K562 (cell line): ENCODE results near the gene MAP3K4. TPM values are rescaled to one million over a fixed set of nuclear protein-coding genes. Genes with fewer than 3 reads are reported as not detected.

ENCODE experiments used
- ATAC-seq: fragments of 200-7000 bp; cut with Tn5 transposase; 3 replicates; pipeline ENCODE4 v1.9.1; 2020; ENCODE audit warnings: moderate library complexity
- BruUV-seq: library from RNA; stranded (reverse); fragments of 400-500 nt; replicated peaks from 2 replicates; lab custom pipeline; 2021; lab: Mats Ljungman, UMichigan
- CTCF ChIA-PET: fragments of 300-600 bp; formaldehyde crosslinking; extraction: SDS; loops from one replicate; lab custom pipeline; 2021; ENCODE audit warnings: low intra/inter-chr PET ratio; lab: Yijun Ruan, JAX
- POLR2A ChIA-PET: fragments of 300-600, 350-650 bp; sonication (Branson Sonifier 250); formaldehyde crosslinking; extraction: SDS; loops from one replicate; lab custom pipeline; 2021; ENCODE audit warnings: antibody characterized with exemption, inconsistent platforms; lab: Yijun Ruan, JAX
- DNase-seq, 4 experiments: peaks; one replicate each; pipeline versions ENCODE4 v3.0.0 to v3.0.0-alpha.2; 2011 to 2018; ENCODE audit warnings: low spot score in 3 of 4, mixed read lengths in 3 of 4; ENCODE audit errors: extremely low read depth in 1 of 4
- FAIRE-seq: peaks from 2 replicates; lab custom pipeline; 2011; peaks lifted over from hg19 to GRCh38; lab: Jason Lieb, UNC
- H2AFZ ChIP-seq: 2 replicates; pipeline ENCODE4 v1.6.0; 2011; ENCODE audit warnings: low read depth, low read length, control low read depth, inconsistent platforms
- H3K27ac ChIP-seq: fragments of 200-600 bp; 3 replicates; pipeline ENCODE4 v1.8.0; 2011; ENCODE audit warnings: low read depth, mild to moderate bottlenecking, control low read depth, inconsistent platforms, low read length, moderate library complexity, mixed read lengths; ENCODE audit errors: extremely low read depth
- H3K27me3 ChIP-seq, 2 experiments: fragments of 300-600 bp in 1 of 2; 2 replicates in 1 of 2; 3 replicates in 1 of 2; pipeline versions ENCODE4 v1.6.0 to v1.8.0; 2011; ENCODE audit warnings: inconsistent platforms in 2 of 2, low read length in 2 of 2, mild to moderate bottlenecking in 1 of 2, mixed read lengths in 1 of 2, moderate library complexity in 1 of 2; ENCODE audit not compliant: control insufficient read depth in 2 of 2, insufficient read depth in 2 of 2
- H3K36me3 ChIP-seq: fragments of 300-600 bp; 3 replicates; pipeline ENCODE4 v1.8.0; 2011; ENCODE audit warnings: mild to moderate bottlenecking, low read length, inconsistent platforms; ENCODE audit not compliant: control insufficient read depth, insufficient read depth
- H3K4me1 ChIP-seq, 2 experiments: fragments of 200-600 bp in 1 of 2; replicated peaks in 1 of 2; 2 replicates in 1 of 2; 3 replicates in 1 of 2; pipeline versions ENCODE4 v1.5.1 to v1.8.0; 2011; ENCODE audit warnings: inconsistent platforms in 2 of 2, low read length in 2 of 2, mild to moderate bottlenecking in 1 of 2, mixed read lengths in 1 of 2, moderate library complexity in 1 of 2; ENCODE audit not compliant: control insufficient read depth in 2 of 2, insufficient read depth in 2 of 2
- H3K4me2 ChIP-seq: 2 replicates; pipeline ENCODE4 v1.6.1; 2011; ENCODE audit warnings: low read length, control low read depth, inconsistent platforms, mixed read lengths; ENCODE audit not compliant: insufficient read depth
- H3K4me3 ChIP-seq: fragments of 200-600 bp; sonication (generic), shearing (Covaris generic); 2 replicates; pipeline ENCODE4 v1.5.1; 2016; ENCODE audit warnings: control low read depth, inconsistent platforms
- H3K79me2 ChIP-seq: fragments of 200-600 bp; 3 replicates; pipeline ENCODE4 v1.8.0; 2011; ENCODE audit warnings: low read length, inconsistent platforms; ENCODE audit not compliant: control insufficient read depth, insufficient read depth
- H3K9ac ChIP-seq, 2 experiments: 2 replicates each; pipeline versions ENCODE4 v1.6.0 to v1.6.1; 2011; ENCODE audit warnings: low read depth in 2 of 2, low read length in 2 of 2, control low read depth in 1 of 2, inconsistent platforms in 1 of 2, mild to moderate bottlenecking in 1 of 2, mixed read lengths in 1 of 2; ENCODE audit not compliant: insufficient read depth in 1 of 2
- H3K9me1 ChIP-seq: one replicate; pipeline ENCODE4 v1.6.0; 2011; ENCODE audit warnings: inconsistent platforms, mild to moderate bottlenecking, low read length, moderate library complexity; ENCODE audit not compliant: control insufficient read depth, insufficient read depth
- H3K9me3 ChIP-seq: replicated peaks from 2 replicates; pipeline ENCODE4 v1.5.1; 2011; ENCODE audit warnings: low read depth, low read length, inconsistent platforms; ENCODE audit not compliant: control insufficient read depth, insufficient read depth
- H4K20me1 ChIP-seq: replicated peaks from 2 replicates; pipeline ENCODE4 v1.6.1; 2011; ENCODE audit warnings: low read length, inconsistent platforms, mixed read lengths; ENCODE audit not compliant: control insufficient read depth, insufficient read depth
- COPS2 ChIP-seq: fragments of 450-650 bp; conservative IDR thresholded peaks from 2 replicates; pipeline ENCODE4 v1.6.1; 2016; ENCODE audit warnings: mild to moderate bottlenecking, moderate library complexity
- IFI16 ChIP-seq: fragments of 250-450 bp; sonication (Bioruptor Pico); IDR thresholded peaks from 2 replicates; pipeline ENCODE4 v2.1.2; 2022; ENCODE audit warnings: mild to moderate bottlenecking, inconsistent platforms
- RCOR1 ChIP-seq, 2 experiments: IDR thresholded peaks; 2 replicates each; pipeline ENCODE4 v1.6.1; 2012; ENCODE audit warnings: low read depth in 2 of 2, low read length in 2 of 2, borderline replicate concordance in 1 of 2, improper control_type of control experiment in 1 of 2
- SIRT6 ChIP-seq: IDR thresholded peaks from one replicate; pipeline ENCODE4 v1.6.1; 2012; ENCODE audit warnings: low read depth, mild to moderate bottlenecking, control low read depth, inconsistent platforms, low read length, moderate library complexity
- ZNF3 ChIP-seq: fragments of 250-450 bp; sonication (Bioruptor Pico); IDR thresholded peaks from 2 replicates; pipeline ENCODE4 v1.5.0; 2021; ENCODE audit warnings: mild to moderate bottlenecking, moderate library complexity
- ZNF699 ChIP-seq: fragments of 250-450 bp; sonication (Bioruptor Pico); IDR thresholded peaks from 2 replicates; pipeline ENCODE4 v1.8.0; 2021; ENCODE audit warnings: mild to moderate bottlenecking, moderate library complexity; ENCODE audit not compliant: insufficient replicate concordance
- WGBS: fragments of 100-300 bp; shearing (Covaris generic); methylation state at CpG from one replicate; pipeline ENCODE4 v1.1.6; 2016; ENCODE audit warnings: low coverage, mixed read lengths; ENCODE audit not compliant: insufficient coverage; ENCODE audit errors: missing lambda C conversion rate; 5-methylcytosine and 5-hydroxymethylcytosine counted together
- in situ Hi-C: fragments of 300-500 bp; cut with MboI; formaldehyde crosslinking; loops from 4 replicates; pipeline ENCODE4 v1.15.0; 2018; ENCODE audit warnings: inconsistent platforms, mixed read lengths
- intact Hi-C: fragments of 100-400 bp; cut with micrococcal nuclease; formaldehyde crosslinking; loops from 2 replicates; pipeline ENCODE4 v1.14.2; 2022
- polyA plus RNA-seq, 8 experiments: library from polyadenylated mRNA; depleted of rRNA in 4 of 8; stranded (reverse) in 5 of 8; unstranded in 3 of 8; fragments of >200 nt; fragmentation: Nextera tagmentation in 2 of 8; fragmentation: Illumina TruSeq in 1 of 8; extraction: Ambion mirVana in 2 of 8; extraction: Trizol in 1 of 8; gene quantifications; 2 replicates each; pipeline versions ENCODE4 v1.2.1 to v1.2.3, GENCODE V29; 2011 to 2014; ENCODE audit warnings: inconsistent platforms in 1 of 8, missing spikeins in 1 of 8
- total RNA-seq, 7 experiments: library from RNA; depleted of rRNA in 6 of 7; stranded (reverse); fragments of >200 nt in 6 of 7; fragmentation: Illumina TruSeq in 2 of 7; extraction: Trizol in 2 of 7; gene quantifications; 2 replicates each; pipeline versions ENCODE4 v1.2.1 to v1.2.3, GENCODE V29; 2011 to 2021; ENCODE audit warnings: low replicate concordance in 1 of 7

MAP3K4 gene
- total and polyA plus RNA-seq, 9 of the 15 experiments (the other 6 are each of a cell fraction or from before 2014, with no cell fraction given), result 21.0 to 77.2 (median 48.9) TPM

DNA sequence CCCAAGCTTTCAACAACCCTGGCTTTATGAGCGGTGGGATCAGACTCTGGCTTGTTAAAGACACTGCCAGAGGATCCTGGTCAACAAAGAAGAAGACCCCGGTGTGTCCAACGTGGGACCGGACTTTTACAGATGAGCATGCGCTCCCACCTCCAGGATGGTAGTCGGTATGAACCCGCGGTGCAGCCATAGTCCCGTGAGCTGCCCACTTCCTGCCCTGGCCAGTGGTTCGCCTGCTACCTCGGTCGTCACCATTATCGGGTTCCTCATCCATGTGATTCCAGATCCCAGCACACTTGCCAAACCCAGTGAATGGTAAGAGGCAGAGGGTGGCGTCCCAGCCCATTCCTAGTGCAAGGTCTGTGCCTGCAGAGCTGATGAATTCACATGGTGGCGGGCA is 169.6 kb downstream of the MAP3K4 start:
- H3K4me1 ChIP-seq, result no peaks in the 10 kb centered on the region
- WGBS, result 67% methylated on average over 15 of the region's 15 CpGs
- H2AFZ ChIP-seq, result no peak overlapping the region
- peaks cover 3% of the 10 kb centered on the region; the same call in 1 of the 2 replicates for H3K9me3 ChIP-seq
- H3K79me2 ChIP-seq, result no peaks in the 10 kb centered on the region
- DNase-seq, result no peak
- H3K4me2 ChIP-seq, result no peak overlapping the region
- FAIRE-seq, result no peak
- BruUV-seq, result no TSS peak
- no peak overlapping the region for H3K27ac ChIP-seq
- ATAC-seq, result no peak
- CTCF ChIA-PET, result no interaction called here
- H3K27me3 ChIP-seq, result peaks cover 0 to 17% of the 10 kb centered on the region in 2 experiments; a peak in 1 of 5 replicates
- POLR2A ChIA-PET, result interaction anchor here (0.7 to 1.2 kb wide), 3 partner anchors 8 to 195 kb away, joined by 3 to 4 read pairs (median 4); no protein-coding TSS in a partner anchor
- peaks cover 2% of the 10 kb centered on the region; the same call in 2 of the 3 replicates for H3K36me3 ChIP-seq
- H3K9me1 ChIP-seq, result no peaks in the 10 kb centered on the region
- TF ChIP-seq SIRT6 (no peak), ZNF3 (CRISPR knock-in tag) (no peak), ZNF699 (CRISPR knock-in tag) (no peak), COPS2 (no peak), IFI16 (CRISPR knock-in tag) (no peak), RCOR1 (IDR thresholded peaks at IDR 0.05; ENCODE audit: borderline replicate concordance in 1 of 2, low read depth in 2 of 2, low read length in 2 of 2) (no peak)
- TF ChIP-seq, all 486 proteins: peak for 0
- Histone ChIP-seq H4K20me1 (no peaks in the 10 kb centered on the region), H3K9ac (no peak overlapping the region), H3K4me3 (no peak overlapping the region)
- intact Hi-C loops, result no loop called here
- in situ Hi-C loops, result no loop called here
